Smooth muscle cell (in vitro differentiated cells): ENCODE results near the gene DET1. TPM values are rescaled to one million over a fixed set of nuclear protein-coding genes. Genes with fewer than 3 reads are reported as not detected.

Source experiments
- DNase-seq: peaks from one replicate; lab custom pipeline; 2025; ENCODE audit not compliant: unreplicated experiment; lab: John Stamatoyannopoulos, UW
- H2AFZ ChIP-seq: fragments of 200-600 bp; sonication (generic); 2 replicates; pipeline ENCODE4 v1.6.0; 2016; ENCODE audit warnings: antibody characterized with exemption, low read depth, mild to moderate bottlenecking
- H3F3A ChIP-seq: fragments of 200-600 bp; sonication (generic); 2 replicates; pipeline ENCODE4 v1.6.0; 2017; ENCODE audit warnings: antibody characterized with exemption, low read depth
- H3K27ac ChIP-seq: fragments of 200-600 bp; sonication (generic); 2 replicates; pipeline ENCODE4 v1.5.1; 2016; ENCODE audit warnings: low read depth, mild to moderate bottlenecking
- H3K27me3 ChIP-seq: fragments of 200-600 bp; sonication (generic); 2 replicates; pipeline ENCODE4 v1.6.1; 2016; ENCODE audit warnings: low read depth, mild to moderate bottlenecking
- H3K36me3 ChIP-seq: fragments of 200-600 bp; sonication (generic); 2 replicates; pipeline ENCODE4 v1.5.1; 2016; ENCODE audit warnings: low read depth
- H3K4me1 ChIP-seq: fragments of 200-600 bp; sonication (generic); 2 replicates; pipeline ENCODE4 v1.5.1; 2016; ENCODE audit warnings: low read depth
- H3K4me2 ChIP-seq: fragments of 200-600 bp; sonication (generic); 2 replicates; pipeline ENCODE4 v1.6.0; 2016; ENCODE audit warnings: mild to moderate bottlenecking
- H3K4me3 ChIP-seq: fragments of 200-600 bp; sonication (generic); 2 replicates; pipeline ENCODE4 v1.5.1; 2016; ENCODE audit warnings: mild to moderate bottlenecking
- H3K79me2 ChIP-seq: fragments of 200-600 bp; sonication (generic); 2 replicates; pipeline ENCODE4 v1.6.0; 2016; ENCODE audit warnings: low read depth, mild to moderate bottlenecking
- H3K9ac ChIP-seq: fragments of 200-600 bp; sonication (generic); 2 replicates; pipeline ENCODE4 v1.6.0; 2016; ENCODE audit warnings: low read depth
- H3K9me3 ChIP-seq: fragments of 200-600 bp; sonication (generic); replicated peaks from 2 replicates; pipeline ENCODE4 v1.5.1; 2016; ENCODE audit warnings: low read depth
- H4K20me1 ChIP-seq: fragments of 200-600 bp; sonication (generic); 2 replicates; pipeline ENCODE4 v1.6.0; 2016; ENCODE audit warnings: low read depth
- WGBS: methylation state at CpG from one replicate; pipeline ENCODE4 v1.1.7; 2016; ENCODE audit warnings: low lambda C conversion rate; 5-methylcytosine and 5-hydroxymethylcytosine counted together
- polyA plus RNA-seq: library from polyadenylated mRNA; unstranded; fragments of >200 nt; fragmentation: Nextera tagmentation; extraction: Ambion mirVana; gene quantifications from 2 replicates; pipeline ENCODE4 v1.2.1, GENCODE V29; 2016
- total RNA-seq: library from RNA; depleted of rRNA; stranded (reverse); fragments of >200 nt; gene quantifications from 2 replicates; pipeline ENCODE4 v1.2.3, GENCODE V29; 2014
- TF ChIP-seq, protein P1 (sequence below): fragments of 200-600 bp; sonication (generic); IDR thresholded peaks from 2 replicates; pipeline ENCODE4 v1.5.1; 2017; ENCODE audit warnings: borderline replicate concordance, mild to moderate bottlenecking, antibody characterized with exemption; ENCODE audit not compliant: insufficient read depth, poor library complexity, severe bottlenecking

DET1 gene
- total and polyA plus RNA-seq, 2 experiments from 2014 or later: 4.3 to 6.0 TPM

DNA sequence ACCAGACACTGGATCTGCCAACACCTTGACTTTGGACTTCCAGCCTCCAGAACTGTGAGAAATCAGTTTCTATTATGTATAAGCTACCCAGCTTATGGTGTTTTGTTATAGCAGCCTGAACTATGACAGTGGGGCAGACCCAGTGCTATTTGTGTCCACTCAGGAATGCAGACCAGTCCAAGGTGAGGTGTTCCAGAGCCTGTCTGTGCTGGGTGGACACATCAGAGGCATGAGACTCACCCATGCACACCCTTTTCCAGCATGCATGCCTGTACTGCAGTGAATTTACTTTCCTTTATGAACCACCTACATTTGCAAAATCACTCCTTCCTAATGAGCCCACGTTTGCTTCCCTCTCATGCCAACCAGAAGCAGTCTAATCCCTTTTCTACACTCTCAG lies 27.6 kb upstream of the DET1 start:
- TF ChIP-seq, protein P1, sequence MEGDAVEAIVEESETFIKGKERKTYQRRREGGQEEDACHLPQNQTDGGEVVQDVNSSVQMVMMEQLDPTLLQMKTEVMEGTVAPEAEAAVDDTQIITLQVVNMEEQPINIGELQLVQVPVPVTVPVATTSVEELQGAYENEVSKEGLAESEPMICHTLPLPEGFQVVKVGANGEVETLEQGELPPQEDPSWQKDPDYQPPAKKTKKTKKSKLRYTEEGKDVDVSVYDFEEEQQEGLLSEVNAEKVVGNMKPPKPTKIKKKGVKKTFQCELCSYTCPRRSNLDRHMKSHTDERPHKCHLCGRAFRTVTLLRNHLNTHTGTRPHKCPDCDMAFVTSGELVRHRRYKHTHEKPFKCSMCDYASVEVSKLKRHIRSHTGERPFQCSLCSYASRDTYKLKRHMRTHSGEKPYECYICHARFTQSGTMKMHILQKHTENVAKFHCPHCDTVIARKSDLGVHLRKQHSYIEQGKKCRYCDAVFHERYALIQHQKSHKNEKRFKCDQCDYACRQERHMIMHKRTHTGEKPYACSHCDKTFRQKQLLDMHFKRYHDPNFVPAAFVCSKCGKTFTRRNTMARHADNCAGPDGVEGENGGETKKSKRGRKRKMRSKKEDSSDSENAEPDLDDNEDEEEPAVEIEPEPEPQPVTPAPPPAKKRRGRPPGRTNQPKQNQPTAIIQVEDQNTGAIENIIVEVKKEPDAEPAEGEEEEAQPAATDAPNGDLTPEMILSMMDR: no peak
- no peaks in the 10 kb centered on the region for H3K79me2 ChIP-seq
- WGBS: 57% methylated on average over 1 of the region's 1 CpG
- no peak overlapping the region for H3K4me2 ChIP-seq
- H3K27me3 ChIP-seq: no peaks in the 10 kb centered on the region
- no peak for DNase-seq
- peaks cover 9% of the 10 kb centered on the region for H3K4me1 ChIP-seq
- no peak overlapping the region for H3K27ac ChIP-seq
- no peak overlapping the region for H2AFZ ChIP-seq
- H3K36me3 ChIP-seq: no peaks in the 10 kb centered on the region
- H4K20me1 ChIP-seq: no peaks in the 10 kb centered on the region
- no peak overlapping the region for H3K4me3 ChIP-seq
- no peaks in the 10 kb centered on the region for H3F3A ChIP-seq
- no peak overlapping the region for H3K9ac ChIP-seq
- H3K9me3 ChIP-seq: no peaks in the 10 kb centered on the region

DNA sequence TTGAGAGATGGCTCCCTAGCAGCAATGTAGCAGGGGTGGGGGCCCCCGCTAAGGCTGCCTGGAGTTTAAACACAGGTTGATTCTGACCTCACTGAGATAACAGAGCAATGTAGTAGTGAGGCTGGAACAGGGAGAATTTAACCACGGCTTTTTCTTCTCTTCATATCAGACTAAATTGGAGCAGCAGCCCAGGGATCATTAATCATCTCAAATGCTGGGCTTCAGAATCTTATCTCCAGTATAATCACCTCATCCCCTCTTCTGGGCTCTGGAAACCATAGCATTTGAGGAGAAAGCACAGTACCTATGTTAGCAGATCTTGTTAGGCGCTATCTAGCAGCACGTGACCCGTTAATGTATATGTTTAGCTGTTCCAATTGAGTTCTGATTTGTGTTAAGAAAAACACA lies 25.4 kb upstream of the DET1 start:
- Histone ChIP-seq H4K20me1 (no peaks in the 10 kb centered on the region), H3K79me2 (no peaks in the 10 kb centered on the region), H2AFZ (no peak overlapping the region), H3F3A (no peaks in the 10 kb centered on the region), H3K9me3 (no peaks in the 10 kb centered on the region), H3K4me2 (no peak overlapping the region), H3K9ac (no peak overlapping the region), H3K27me3 (no peaks in the 10 kb centered on the region), H3K4me3 (no peak overlapping the region), H3K27ac (no peak overlapping the region), H3K4me1 (peaks cover 9% of the 10 kb centered on the region), H3K36me3 (no peaks in the 10 kb centered on the region)
- TF ChIP-seq, protein P1: no peak
- 71% methylated on average over 5 of the region's 5 CpGs for WGBS
- no peak for DNase-seq

DNA sequence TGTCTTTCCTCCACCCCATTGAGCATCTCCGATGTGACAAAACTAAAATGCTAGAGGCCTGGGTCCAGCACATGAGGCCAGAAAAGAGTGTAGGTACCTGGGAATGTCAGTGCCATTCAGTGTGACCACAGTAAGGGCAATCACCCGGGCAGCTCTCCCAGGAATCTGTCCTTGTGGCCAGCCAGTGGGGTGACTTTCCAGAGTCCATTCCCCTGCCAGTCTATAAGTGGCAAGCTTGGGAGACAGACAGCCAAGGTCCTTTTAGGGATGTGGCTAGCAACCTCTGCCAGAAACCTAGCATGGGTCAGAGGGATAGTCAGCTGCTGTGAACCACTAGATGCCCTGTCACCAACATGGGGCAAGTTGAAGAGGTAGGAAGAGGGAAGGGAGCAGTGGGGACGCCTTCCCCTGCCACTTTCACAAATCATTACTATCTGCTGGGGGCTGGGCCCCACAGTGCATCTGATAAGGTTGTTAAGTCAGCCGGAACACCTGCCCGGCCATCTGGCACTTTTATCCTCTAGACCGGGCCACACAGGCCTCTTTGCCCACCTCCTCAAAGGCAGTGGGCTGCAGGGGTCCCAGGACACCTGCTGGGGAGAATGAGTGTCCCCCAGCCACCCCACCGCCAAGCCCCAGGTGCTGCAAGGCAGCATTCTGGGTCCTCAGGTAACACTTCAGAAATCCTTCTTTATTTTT lies 24.8 kb upstream of the DET1 start:
- H3K4me3 ChIP-seq: no peak overlapping the region
- no peak overlapping the region for H2AFZ ChIP-seq
- no peak for DNase-seq
- H3K27ac ChIP-seq: no peak overlapping the region
- H4K20me1 ChIP-seq: no peaks in the 10 kb centered on the region
- H3K9me3 ChIP-seq: no peaks in the 10 kb centered on the region
- H3K4me2 ChIP-seq: no peak overlapping the region
- no peak overlapping the region for H3K9ac ChIP-seq
- TF ChIP-seq, protein P1: no peak
- whole genome bisulfite sequencing: 85% methylated on average over 7 of the region's 7 CpGs
- H3K36me3 ChIP-seq: no peaks in the 10 kb centered on the region
- H3K4me1 ChIP-seq: peaks cover 9% of the 10 kb centered on the region
- H3K27me3 ChIP-seq: no peaks in the 10 kb centered on the region
- H3F3A ChIP-seq: no peaks in the 10 kb centered on the region
- no peaks in the 10 kb centered on the region for H3K79me2 ChIP-seq

DNA sequence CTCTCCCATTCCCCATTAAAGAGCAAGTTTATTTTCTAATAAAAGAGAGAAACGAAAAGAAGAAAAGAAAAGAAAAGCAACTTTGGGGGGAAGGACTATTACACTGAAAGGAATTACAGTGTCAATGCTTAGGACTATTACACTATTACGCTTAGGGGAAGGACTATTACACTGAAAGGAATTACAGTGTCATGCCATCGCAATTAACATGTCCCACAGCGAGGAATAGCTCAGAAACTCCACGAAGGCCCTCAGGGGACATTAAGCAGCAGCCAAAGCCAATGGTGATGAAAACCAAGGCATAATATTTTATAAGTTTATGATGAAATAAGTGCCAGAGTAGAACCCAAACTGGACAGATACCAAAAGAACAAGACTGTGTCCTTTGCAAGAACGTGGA lies 22.1 kb upstream of the DET1 start:
- DNase-seq: no peak
- Histone ChIP-seq H4K20me1 (no peaks in the 10 kb centered on the region), H3K9me3 (no peaks in the 10 kb centered on the region), H3K27me3 (no peaks in the 10 kb centered on the region), H3K79me2 (no peaks in the 10 kb centered on the region), H3K36me3 (no peaks in the 10 kb centered on the region), H3K9ac (no peak overlapping the region), H3K4me2 (no peak overlapping the region), H3K4me3 (no peak overlapping the region), H3F3A (no peaks in the 10 kb centered on the region), H3K27ac (no peak overlapping the region), H2AFZ (no peak overlapping the region), H3K4me1 (no peaks in the 10 kb centered on the region)
- TF ChIP-seq, protein P1: no peak
- 72% methylated on average over 6 of the region's 6 CpGs for WGBS
